NCI-H82 treated with DMSO at 0.1 percent for 48 hours (cell line): Measurements from ENCODE around the gene CTTNBP2.

ENCODE experiments used
- DNase-seq: peaks from one replicate; lab custom pipeline; 2025; ENCODE audit not compliant: unreplicated experiment; lab: John Stamatoyannopoulos, UW

The CTTNBP2 gene

DNA sequence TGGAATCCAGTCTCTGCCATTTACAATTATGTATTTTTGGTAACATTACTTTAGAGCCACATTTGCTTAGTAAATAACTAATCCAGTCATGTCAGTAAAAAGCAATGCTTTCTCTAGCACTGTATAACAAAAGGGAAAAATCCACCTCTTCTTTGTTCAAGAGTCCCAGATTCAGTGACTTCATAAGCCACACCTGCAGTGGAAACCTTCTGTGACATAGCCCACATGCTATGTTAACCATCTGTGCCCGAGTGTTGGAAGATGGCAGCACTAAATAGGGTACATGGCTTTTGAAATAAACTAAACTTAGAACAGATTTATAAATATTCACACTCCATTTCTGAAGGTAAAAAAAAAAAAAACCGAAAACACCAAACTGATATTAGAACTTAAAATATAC is 83.0 kb downstream of the CTTNBP2 start:
- DNase-seq: no peak

DNA sequence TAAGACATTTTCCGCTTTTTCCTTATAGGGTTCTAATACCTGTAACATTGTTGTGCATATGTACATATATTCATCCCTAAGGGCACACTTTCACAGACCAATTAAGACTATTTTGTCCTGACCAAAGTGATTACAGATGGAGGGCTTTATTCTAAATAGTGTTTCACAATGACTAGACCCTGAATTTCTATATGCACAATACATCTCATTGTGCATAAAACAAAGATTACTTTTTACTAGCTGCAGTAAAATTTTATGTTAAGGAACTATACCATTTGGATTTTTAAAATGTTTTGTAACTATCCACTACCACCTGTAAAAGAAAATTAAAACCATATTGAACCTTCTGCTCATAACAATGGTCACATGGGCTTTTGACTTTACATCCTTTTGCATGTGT is 87.8 kb downstream of the CTTNBP2 start:
- no peak for DNase-seq

DNA sequence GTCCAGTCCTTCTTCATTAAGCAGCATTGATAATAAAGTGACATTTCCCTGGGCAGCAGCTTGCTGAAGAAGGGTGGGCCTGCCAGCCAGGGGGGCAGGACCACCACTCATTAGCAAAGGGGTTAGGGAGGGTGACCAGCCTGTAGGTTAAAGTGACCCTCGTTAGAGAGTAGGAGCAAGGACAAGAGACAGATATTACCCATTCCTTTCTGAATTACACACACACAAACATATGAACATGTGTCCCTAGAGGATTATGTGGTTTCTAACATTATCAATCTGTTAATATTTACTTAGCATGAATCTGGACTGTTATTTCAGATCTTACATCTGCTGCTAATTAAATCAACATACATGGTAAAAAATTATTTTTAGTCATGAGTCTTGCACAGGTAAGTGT is 88.9 kb downstream of the CTTNBP2 start:
- DNase-seq: no peak

DNA sequence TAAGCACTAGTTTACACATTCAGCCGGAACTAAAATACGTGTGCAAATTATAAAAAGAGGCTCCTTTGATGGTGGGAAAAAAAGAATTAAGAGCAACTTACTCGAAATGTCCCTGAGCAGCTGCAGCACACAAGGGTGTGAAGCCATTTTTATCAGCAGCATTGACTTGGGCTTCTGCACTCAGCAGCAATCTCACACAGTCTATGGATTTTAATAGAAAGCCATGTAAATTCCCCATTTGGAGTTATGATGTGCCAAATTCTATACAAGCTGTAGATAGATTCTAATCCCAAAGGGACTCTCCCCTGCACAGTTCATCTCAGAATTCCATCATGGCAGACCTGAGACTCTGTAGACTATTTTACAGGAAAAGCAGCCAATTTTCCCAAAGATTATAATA is 90.5 kb downstream of the CTTNBP2 start:
- DNase-seq: no peak

DNA sequence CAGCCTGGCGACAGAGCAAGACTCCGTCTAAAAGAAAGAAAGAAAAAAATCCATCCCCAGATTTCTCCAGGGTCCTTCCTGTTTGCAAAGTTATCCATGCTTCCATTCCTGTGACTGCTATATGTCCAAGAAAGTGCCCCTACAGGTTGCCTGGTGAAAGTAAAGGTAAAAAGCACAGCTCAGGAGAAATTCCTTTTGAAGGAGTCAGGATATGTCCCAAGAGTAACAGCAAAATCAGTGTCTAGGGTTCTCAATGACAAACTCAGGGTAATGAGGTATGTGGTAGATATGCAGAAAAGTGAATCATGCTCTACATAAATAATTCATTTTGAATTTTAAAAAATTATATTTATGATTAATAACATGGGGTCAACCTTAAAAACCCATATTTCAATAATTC is 91.5 kb downstream of the CTTNBP2 start:
- DNase-seq: no peak

DNA sequence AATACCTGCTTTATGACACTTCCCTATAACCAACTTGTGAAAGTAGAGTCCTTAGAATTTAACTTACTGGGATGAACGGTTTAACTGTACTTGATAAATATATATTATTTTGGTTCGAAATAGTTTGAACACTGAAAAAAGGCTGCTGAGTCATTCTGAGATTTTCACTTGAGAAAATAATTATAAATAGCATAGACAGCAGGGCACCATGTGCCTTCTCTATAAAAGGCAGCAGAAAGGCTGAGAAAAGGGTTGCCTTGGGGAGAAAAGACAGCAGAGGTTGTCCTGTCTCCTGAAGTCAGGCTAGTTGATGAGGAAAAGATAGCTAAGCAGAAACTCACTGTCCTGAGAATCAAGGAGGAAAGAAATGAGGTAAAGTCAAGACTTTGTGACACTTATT is 92.4 kb downstream of the CTTNBP2 start:
- DNase-seq: no peak

DNA sequence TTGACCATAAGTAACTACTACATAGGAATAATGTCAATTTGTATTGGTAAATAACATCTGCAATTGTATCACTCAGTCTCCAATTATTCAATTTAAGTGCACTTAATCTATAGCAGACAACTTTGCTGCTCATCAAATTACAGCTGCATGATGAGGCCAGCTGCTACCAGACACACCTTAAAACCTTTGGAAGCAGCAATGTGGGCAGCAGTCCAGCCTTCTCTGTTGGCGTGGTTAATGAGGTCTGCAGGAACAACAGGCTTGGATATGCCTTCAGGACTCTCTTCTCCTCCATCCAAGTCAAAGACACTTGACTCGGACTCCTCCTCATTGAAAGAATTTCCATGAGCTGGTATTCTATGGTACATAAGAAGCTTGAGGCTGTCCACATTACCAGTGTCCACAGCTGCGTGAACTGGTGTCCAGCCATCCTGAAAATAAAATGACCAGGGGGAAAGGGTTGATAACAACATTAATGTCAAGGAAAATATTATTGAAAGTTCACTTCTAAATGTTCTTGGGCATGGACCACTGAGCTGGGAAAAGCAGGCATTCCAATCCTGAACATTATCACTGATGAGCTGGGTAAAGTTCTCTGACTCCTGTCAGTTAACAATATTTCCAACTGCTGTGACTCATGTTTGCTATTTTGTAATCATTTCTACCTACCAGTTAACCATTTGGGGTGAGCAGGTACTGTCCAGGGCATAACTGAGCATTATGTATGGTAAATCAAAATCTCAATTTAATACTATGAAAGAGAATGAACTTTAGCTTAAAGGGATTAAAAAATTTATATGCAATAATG is 95.7 kb downstream of the CTTNBP2 start:
- DNase-seq: no peak

DNA sequence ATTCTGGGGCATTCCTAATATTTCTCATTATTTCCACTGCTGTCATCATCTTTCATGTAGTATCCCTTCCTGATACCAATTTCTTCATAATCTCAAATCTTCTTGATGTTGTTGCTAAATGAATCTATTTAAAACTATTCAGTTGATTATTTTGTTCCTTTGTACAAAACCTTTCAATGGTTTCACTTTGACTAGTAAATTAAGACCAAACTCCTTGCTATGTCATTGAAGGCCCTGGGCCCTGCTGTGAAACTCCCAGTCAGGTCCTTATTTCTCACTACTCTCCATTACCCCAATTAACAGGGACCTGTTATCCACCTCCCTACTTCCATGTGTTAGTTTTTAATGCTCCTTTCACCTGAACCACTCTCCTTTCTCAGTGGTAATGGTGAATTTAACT is 97.0 kb downstream of the CTTNBP2 start:
- DNase-seq: no peak

DNA sequence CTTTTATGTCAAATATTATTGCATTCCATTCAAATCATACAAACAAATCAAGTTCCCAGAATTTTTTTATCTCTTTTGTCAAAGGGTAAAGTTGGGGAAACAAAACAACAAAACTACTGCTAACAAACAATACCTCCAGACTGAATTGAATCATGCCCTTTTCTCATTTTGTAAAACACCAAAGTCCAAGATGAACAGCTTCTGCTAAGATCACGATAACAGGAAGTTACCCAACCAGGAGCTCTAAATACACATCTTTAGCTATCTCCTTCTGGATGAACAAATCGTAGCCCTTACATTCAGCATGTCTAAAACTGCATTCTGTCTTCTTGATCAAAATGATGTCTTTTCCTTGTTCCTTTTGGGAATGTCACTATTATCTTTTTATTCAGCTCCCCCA is 97.4 kb downstream of the CTTNBP2 start:
- DNase-seq: no peak

DNA sequence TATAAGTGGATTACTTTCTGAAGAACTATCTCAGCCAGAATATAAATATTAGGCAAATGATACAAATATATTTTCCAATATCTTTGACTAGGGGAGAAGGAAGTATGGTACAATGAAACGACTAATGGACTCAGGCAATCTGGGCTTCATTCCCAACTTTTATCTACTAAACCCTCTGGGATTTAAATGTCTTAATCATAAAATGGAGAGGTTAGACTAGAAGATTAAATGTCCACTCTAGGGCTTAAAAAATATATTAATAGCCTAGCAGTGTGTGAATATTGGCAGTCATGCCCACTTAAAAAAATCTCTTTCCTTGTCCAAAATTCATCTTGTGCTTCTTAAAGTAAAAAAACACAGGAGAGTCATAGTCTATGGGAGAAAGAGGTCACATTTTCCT is 98.3 kb downstream of the CTTNBP2 start:
- no peak for DNase-seq

DNA sequence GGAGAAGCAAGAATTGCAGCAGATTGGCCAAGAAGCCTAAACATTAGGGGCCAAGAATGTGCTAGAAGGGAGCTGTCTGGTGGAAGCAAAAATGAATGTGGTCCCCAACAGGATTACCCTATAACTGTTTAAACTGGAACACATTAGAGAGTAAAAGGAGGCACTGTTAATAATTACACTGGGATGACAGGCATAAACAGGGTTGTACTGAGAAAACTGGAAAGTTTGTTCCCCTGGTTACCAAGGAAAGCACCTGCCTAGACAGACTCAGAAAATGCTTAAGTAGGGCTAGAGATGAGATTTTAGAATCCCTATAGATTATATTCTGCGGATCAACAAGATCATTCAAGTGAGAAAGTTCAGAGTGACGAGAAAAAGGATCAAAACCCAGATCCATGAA is 100.8 kb downstream of the CTTNBP2 start:
- DNase-seq: no peak

DNA sequence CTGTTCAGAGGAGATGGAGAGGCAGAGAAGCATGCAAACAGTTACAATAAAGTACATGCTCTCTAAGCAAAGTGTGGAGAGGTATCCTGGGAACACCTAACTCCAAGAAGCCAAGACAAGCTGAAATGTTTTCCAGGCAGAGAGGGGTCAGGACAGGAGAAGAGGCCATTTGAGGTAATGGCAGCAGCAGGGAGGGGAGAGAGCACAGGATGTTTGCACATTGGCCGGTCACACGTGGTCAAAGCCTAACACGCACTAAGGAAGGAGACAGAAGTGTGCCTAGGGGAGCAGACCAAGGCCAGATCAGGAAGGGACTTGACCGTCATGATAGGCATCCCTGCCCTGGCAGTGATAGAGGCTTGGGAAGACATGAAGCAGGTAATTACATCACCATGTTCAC is 101.5 kb downstream of the CTTNBP2 start:
- no peak for DNase-seq

DNA sequence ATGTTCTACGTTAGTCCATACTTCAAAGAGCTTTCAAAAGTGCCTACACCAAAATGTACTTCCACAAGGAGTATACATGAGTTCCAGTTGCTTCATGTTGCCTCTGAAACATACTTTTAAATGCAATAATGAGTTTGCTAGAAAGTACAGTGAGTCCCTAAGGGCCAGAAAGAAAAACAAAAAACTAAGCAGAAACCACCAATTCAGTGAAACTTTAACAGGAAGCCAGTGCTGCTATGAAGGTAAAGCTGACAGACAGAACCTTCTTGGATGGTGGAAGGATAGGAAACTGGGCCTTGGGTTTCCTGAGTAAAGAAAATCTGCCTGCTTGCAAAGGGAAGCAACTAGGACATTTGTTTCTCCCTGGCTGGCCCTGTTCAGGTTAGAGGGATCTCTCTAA is 104.2 kb downstream of the CTTNBP2 start:
- DNase-seq: no peak

DNA sequence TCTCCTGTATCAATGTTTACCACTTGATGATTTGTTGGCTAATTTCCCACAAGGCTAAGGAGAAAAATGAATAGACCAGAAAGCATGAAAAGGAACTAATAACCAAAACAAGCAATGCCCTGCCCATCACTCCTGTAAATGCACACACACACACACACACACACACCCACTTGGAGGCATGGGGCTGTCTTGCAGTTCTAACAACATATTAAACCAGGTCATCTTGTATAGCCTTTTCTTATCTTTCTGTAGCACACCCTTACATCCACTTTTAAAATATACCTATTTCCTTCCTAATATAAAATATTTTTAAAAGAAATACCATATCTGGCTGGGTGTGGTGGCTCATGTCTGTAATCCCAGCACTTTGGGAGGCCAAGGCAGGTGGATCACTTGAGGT is 105.3 kb downstream of the CTTNBP2 start:
- DNase-seq: no peak

DNA sequence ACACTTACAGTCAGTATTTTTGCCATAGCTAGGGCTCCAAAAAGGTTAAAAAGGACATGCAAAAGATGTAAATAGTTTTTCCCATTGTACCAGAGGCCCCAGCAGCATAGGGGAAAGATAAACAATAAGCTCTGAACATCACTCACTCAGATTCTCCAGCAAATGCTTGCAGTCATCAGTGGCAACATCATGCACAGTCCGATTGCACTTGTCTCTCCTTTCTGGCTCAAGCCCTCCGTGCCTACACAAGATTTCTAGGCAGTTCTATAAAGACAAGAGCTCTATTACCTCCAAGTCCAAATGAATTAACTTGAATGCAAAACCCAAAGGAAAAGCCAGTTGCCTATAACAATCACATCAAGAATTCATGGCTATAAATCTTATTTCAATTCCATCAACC is 106.3 kb downstream of the CTTNBP2 start:
- DNase-seq: no peak

DNA sequence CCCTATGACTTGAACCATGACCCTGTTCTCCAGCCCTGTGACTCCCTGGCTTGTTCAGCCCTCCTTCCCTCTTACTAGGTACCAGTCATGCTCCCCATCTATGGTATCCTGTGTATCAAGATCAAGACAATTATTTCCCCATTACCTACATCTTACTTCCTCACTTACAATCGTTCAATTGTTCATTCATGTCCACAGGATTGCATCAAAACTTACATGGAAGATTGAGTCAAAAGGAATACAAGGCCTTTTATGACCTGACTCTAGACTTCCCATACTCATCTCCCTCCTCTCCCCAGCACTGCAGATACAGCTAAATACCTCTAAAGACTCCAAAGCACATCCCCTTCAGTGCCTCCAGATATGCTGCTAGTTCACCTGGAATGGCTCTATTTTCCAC is 109.2 kb downstream of the CTTNBP2 start:
- no peak for DNase-seq

DNA sequence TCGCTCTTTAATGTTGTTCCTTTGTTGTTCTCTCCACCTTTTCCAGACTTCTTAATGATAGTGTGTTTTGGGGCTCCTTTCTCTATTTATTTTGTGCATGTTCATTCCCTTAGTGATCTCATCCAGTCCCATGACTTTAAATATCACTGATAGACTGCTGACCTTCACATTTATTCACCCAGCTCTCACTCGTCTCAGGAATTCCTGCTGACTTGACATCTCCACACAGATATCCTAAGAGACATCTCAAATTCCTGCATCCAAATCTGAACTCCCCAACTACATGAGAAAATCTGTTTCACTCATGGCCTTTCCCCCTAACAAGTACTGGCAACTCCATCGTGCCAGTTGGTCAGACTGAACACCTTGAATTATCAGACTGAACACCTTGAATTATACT is 111.2 kb downstream of the CTTNBP2 start:
- DNase-seq: no peak

DNA sequence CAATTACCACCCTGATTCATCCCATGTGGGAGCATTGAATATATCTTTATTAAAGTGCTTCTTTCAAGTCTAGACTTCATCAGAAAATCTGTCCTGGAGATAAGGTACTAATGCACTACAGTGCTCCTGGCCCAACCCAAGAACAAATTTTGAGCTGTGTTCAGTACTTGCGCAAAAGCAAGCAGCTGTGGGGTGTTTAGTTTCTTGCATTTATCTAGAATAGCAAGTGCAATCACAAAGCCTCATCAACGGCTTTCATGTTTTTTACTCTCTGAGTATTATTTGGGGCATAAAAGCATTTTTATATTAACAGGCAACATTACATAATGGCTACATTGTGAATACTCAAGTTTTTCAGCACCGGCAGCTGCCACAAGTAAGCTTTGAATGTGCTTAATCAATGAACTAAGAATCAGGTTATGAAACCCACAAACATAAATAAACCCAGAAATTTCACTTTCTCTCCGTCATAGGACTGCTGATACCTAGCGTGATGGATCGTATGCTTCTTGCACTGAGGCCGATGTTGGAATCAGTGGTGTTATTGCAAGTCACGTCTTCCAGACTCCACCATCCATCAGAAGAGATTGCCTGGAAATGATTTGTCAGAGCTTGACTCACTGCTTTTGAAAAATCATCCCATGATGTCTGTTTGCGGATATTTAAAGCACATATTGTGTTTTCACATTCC is 113.1 kb downstream of the CTTNBP2 start:
- no peak for DNase-seq

DNA sequence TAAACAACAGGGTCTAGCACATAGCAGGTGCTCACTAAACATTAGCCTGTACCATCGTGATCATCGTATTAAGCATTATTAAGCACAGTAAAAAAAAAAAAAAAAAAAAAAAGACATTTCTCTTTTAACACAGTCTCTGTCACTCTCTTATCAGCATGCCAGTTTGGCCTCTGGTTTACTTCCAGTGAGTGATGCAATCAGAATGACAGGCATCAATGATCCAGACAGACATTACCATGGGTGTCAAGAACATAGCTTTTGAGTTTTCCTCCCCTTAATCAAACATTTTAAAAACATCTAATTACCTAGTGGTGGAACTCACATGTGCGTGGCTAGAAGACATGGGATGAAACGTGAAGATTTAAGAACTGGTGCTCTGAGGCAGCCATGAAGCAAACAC is 115.8 kb downstream of the CTTNBP2 start:
- DNase-seq: no peak

DNA sequence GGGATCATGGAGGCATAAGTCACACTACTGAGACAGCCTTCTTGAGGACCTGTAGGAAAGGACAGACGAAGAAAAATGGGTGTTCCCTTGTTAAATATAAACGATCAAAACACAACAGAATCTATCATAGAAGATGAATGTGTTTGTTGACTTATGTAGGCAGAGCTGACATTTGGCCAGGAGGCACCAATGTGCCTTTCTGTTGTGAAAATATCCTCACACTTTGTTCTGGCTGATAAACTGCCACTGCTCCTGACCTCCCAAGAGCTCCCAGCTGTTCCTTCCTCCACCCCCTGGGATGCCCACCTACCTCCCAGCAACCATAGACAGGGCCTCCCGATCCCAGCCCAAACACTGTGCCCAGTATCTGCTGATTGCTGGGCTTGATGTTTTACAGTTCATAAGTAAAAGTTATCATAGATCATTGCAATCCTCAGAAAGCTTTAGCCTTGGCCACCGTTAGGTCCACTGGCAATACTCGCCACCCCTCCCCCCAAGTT is 116.6 kb downstream of the CTTNBP2 start:
- no peak for DNase-seq

DNA sequence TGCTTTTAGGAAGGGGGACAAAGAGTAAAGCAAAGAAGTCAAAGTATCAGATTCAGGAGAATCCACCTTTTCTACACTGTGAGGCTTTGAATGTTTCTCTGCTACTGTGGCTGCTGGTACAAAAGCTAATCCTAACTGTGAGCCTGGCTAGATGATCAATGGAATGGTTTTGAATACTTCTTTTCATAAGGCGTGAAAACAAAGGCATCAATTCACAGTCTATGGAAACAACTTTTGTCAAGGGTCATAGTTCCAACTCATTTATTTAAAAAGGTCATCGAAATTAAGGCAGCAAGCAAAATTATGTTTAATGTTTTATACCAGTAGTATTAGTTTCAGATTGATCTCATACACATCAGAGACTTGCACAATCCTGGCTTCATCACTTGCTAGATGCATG is 118.1 kb downstream of the CTTNBP2 start:
- DNase-seq: no peak

DNA sequence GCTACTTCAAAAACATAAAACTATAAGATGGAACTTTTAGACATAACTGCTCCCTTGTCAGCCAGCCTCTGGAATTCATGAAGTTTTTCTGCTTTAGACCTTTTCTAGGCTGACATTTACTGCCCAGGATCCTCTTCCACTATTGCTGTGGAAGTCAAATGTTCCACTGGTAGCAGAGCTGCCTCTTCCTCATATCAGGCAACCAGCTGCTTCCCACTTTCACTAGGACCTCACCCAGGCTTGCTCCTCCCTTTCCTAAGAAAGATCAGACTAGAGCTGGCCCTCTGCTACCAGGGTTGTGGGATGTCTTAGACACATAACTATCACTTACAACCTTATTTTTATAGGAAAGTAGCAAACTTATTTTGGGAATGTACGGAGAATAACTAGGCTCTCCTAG is 121.5 kb downstream of the CTTNBP2 start:
- no peak for DNase-seq
